ENCODE measurements around the gene CHCHD6.

The CHCHD6 gene

GRCh38 chr3:126677862-126678503, 26.1 kb upstream of the CHCHD6 start:
- no peak for DNase-seq
- H3K27me3 Mint-ChIP-seq (ENCODE audit: low read depth, poor library complexity) = peaks cover 65% of the 10 kb centered on the region
- no peak overlapping the region for H3K27ac Mint-ChIP-seq
- H3K9me3 Mint-ChIP-seq = peaks cover 17% of the 10 kb centered on the region
- H3K4me3 Mint-ChIP-seq = no peak overlapping the region
- TF ChIP-seq CTCF (IDR thresholded peaks at IDR 0.05) = no peak
- peaks cover 21% of the 10 kb centered on the region for H3K4me1 Mint-ChIP-seq
- H3K36me3 Mint-ChIP-seq (ENCODE audit: low read depth) = no peaks in the 10 kb centered on the region

- Mint-ChIP-seq H3K27ac (no peak overlapping the region), H3K9me3 (peaks cover 12% of the 10 kb centered on the region), H3K4me3 (no peak overlapping the region), H3K4me1 (peaks cover 21% of the 10 kb centered on the region), H3K27me3 (ENCODE audit: low read depth, poor library complexity) (peaks cover 71% of the 10 kb centered on the region), H3K36me3 (ENCODE audit: low read depth) (no peaks in the 10 kb centered on the region)
- DNase-seq = no peak
- TF ChIP-seq CTCF (IDR thresholded peaks at IDR 0.05) = no peak
Observed at GRCh38 chr3:126678693-126679317, 25.2 kb upstream of the CHCHD6 start.

- peak; percentile 97 for DNase-seq
- Mint-ChIP-seq H3K9me3 (peaks cover 7% of the 10 kb centered on the region), H3K4me3 (no peak overlapping the region), H3K27me3 (ENCODE audit: low read depth, poor library complexity) (peaks cover 71% of the 10 kb centered on the region), H3K36me3 (ENCODE audit: low read depth) (no peaks in the 10 kb centered on the region), H3K4me1 (peaks cover 24% of the 10 kb centered on the region), H3K27ac (no peak overlapping the region)
- TF ChIP-seq CTCF (IDR thresholded peaks at IDR 0.05) = peak; percentile 96
Observed at GRCh38 chr3:126679318-126679751, 24.7 kb upstream of the CHCHD6 start.

GRCh38 chr3:126679831-126680666, 24.0 kb upstream of the CHCHD6 start:
- Mint-ChIP-seq H3K4me3 (no peak overlapping the region), H3K4me1 (peaks cover 28% of the 10 kb centered on the region), H3K27ac (no peak overlapping the region), H3K36me3 (ENCODE audit: low read depth) (no peaks in the 10 kb centered on the region), H3K9me3 (no peaks in the 10 kb centered on the region), H3K27me3 (ENCODE audit: low read depth, poor library complexity) (peaks cover 68% of the 10 kb centered on the region)
- TF ChIP-seq CTCF (IDR thresholded peaks at IDR 0.05) = no peak
- no peak for DNase-seq

GRCh38 chr3:126680667-126681055, 23.4 kb upstream of the CHCHD6 start:
- peaks cover 33% of the 10 kb centered on the region for H3K4me1 Mint-ChIP-seq
- no peak for DNase-seq

More at GRCh38 chr3:126680667-126681055, 23.4 kb upstream of the CHCHD6 start:
- Mint-ChIP-seq H3K4me3 (no peak overlapping the region), H3K27me3 (ENCODE audit: low read depth, poor library complexity) (peaks cover 63% of the 10 kb centered on the region), H3K9me3 (no peaks in the 10 kb centered on the region), H3K36me3 (ENCODE audit: low read depth) (no peaks in the 10 kb centered on the region), H3K27ac (no peak overlapping the region)
- no peak for TF ChIP-seq CTCF (IDR thresholded peaks at IDR 0.05)

Data from nephron progenitor cell (in vitro differentiated cells).